Stimulated activated CD4-positive, alpha-beta T cell treated with anti-CD3 and anti-CD28 coated beads, TNF-alpha, amount 100 ng/mL, for 48 hours (primary cell): ENCODE measurements around the gene APOC4.
"Not testable (repeated sequence)": the region's sequence is repeated elsewhere in the genome, so short reads cannot be mapped to it uniquely, and the experiment has no call there.

Source experiments
- DNase-seq, 3 donors: peaks; one replicate each; pipeline ENCODE4 v3.0.0-alpha.2; 2020; ENCODE audit warnings: low read depth in 3 of 3

The APOC4 gene

GRCh38 chr19:44958090-44958489 lies 16.1 kb downstream of the APOC4 start:
- DNase-seq = no peak

- DNase-seq = no peak
These were observed 17.7 kb downstream of the APOC4 start for GRCh38 chr19:44959691-44960090.

GRCh38 chr19:44960906-44961728 lies 19.1 kb downstream of the APOC4 start:
- no peak for DNase-seq

- DNase-seq = no peak
These were observed 19.8 kb downstream of the APOC4 start for GRCh38 chr19:44961821-44962220.

GRCh38 chr19:44968118-44968517 lies 26.1 kb downstream of the APOC4 start:
- DNase-seq = no peak

GRCh38 chr19:44968670-44969069 lies 26.6 kb downstream of the APOC4 start:
- no peak for DNase-seq

GRCh38 chr19:44969437-44969836 lies 27.4 kb downstream of the APOC4 start:
- DNase-seq = no peak

GRCh38 chr19:44971451-44971850 lies 29.4 kb downstream of the APOC4 start:
- not testable (repeated sequence) for DNase-seq

GRCh38 chr19:44972802-44973201 lies 30.8 kb downstream of the APOC4 start:
- DNase-seq = no peak

GRCh38 chr19:44973982-44974735 lies 32.1 kb downstream of the APOC4 start:
- DNase-seq = no peak

GRCh38 chr19:44974857-44975256 lies 32.8 kb downstream of the APOC4 start:
- DNase-seq = no peak

GRCh38 chr19:44975444-44975843 lies 33.4 kb downstream of the APOC4 start:
- DNase-seq = no peak

- DNase-seq = no peak
These were observed 42.0 kb downstream of the APOC4 start for GRCh38 chr19:44984005-44984404.

- no peak for DNase-seq
These were observed 43.4 kb downstream of the APOC4 start for GRCh38 chr19:44985445-44985844.

GRCh38 chr19:44986389-44986788 lies 44.4 kb downstream of the APOC4 start:
- no peak for DNase-seq

- no peak for DNase-seq
These were observed 45.2 kb downstream of the APOC4 start for GRCh38 chr19:44987148-44987675.

GRCh38 chr19:44988273-44988672 lies 46.2 kb downstream of the APOC4 start:
- DNase-seq = no peak

- DNase-seq = peak; percentile 26 to 53 (median 26)
These were observed 47.0 kb downstream of the APOC4 start for GRCh38 chr19:44988896-44989556.

GRCh38 chr19:44990459-44990858 lies 48.4 kb downstream of the APOC4 start:
- DNase-seq = no peak

- DNase-seq = no peak
These were observed 48.9 kb downstream of the APOC4 start for GRCh38 chr19:44990966-44991365.

GRCh38 chr19:44992336-44993163 lies 50.5 kb downstream of the APOC4 start:
- no peak for DNase-seq
